Endothelial cell of umbilical vein (primary cell): ENCODE measurements around the gene CERS5.

Experiments used
- CTCF ChIP-seq, 2 donors: IDR thresholded peaks; 1 replicate in 1 of 2; 2 replicates in 1 of 2; pipeline ENCODE4 v1.5.1; 2011; ENCODE audit warnings: low read length in 2 of 2, mild to moderate bottlenecking in 2 of 2, moderate library complexity in 2 of 2, control low read depth in 1 of 2, inconsistent platforms in 1 of 2, low read depth in 1 of 2; ENCODE audit not compliant: insufficient read depth in 1 of 2; ENCODE audit errors: extremely low read depth in 1 of 2
- POLR2AphosphoS5 ChIP-seq: IDR thresholded peaks from 2 replicates; pipeline ENCODE4 v1.6.1; 2012; ENCODE audit warnings: low read depth, mild to moderate bottlenecking, control low read depth, low read length, moderate library complexity; ENCODE audit not compliant: insufficient read depth

- TF ChIP-seq CTCF (IDR thresholded peaks at IDR 0.05; ENCODE audit: extremely low read depth in 1 of 2, insufficient read depth in 1 of 2, low read depth in 1 of 2, low read length in 2 of 2) (no peak), POLR2AphosphoS5 (no peak)
These were observed 21.1 kb upstream of the CERS5 start for GRCh38 chr12:50188241-50188781.
